Cardiac fibroblast (primary cell): ENCODE data around the gene TMEM208.
A peak's percentile ranks its signal among the peaks of the same experiment; 100 is the strongest.

Experiments used
- DNase-seq, 2 donors: peaks; one replicate each; pipeline versions ENCODE4 v3.0.0 to v3.0.0-alpha.2; 2010; ENCODE audit warnings: low read depth in 2 of 2
- H3K4me3 ChIP-seq, 2 donors: replicated peaks in 1 of 2; 1 replicate in 1 of 2; 2 replicates in 1 of 2; pipeline ENCODE4 v1.5.1; 2011; ENCODE audit warnings: low read depth in 2 of 2, low read length in 2 of 2, mild to moderate bottlenecking in 2 of 2, moderate library complexity in 1 of 2
- TF ChIP-seq, protein P1 (sequence below): IDR thresholded peaks from one replicate; pipeline ENCODE4 v1.5.1; 2011; ENCODE audit warnings: low read depth, mild to moderate bottlenecking, low read length, inconsistent platforms

TMEM208 gene

DNA sequence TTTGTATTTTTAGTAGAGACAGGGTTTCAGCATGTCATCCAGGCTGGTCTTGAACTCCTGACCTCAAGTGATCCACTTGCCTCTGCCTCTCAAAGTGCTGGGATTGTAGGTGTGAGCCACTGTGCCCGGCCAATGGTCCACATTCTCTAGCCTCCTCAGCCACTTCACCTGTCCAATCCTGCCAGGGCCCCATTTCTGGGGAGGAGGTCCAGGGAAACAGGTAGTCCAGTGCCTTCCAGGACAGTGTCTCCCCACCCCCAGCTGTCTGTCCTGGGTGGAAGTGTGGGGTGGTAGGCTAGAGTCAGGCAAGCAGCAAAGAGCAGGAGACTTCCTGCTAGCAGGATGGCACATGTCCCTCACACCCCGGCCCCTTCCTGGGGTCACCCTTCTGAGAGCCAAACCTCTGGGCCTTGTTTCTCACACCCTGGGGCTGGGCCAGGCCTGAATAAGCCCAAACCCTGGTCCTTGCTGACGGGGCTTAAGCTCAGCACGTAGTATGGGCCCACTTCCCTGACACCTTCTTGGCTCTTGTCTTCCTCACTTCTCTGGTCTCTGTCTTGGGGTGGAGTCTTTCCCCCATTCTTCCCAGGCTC, 15.3 kb downstream of the TMEM208 start:
- no peak overlapping the region for H3K4me3 ChIP-seq
- no peak for DNase-seq
- TF ChIP-seq, protein P1, sequence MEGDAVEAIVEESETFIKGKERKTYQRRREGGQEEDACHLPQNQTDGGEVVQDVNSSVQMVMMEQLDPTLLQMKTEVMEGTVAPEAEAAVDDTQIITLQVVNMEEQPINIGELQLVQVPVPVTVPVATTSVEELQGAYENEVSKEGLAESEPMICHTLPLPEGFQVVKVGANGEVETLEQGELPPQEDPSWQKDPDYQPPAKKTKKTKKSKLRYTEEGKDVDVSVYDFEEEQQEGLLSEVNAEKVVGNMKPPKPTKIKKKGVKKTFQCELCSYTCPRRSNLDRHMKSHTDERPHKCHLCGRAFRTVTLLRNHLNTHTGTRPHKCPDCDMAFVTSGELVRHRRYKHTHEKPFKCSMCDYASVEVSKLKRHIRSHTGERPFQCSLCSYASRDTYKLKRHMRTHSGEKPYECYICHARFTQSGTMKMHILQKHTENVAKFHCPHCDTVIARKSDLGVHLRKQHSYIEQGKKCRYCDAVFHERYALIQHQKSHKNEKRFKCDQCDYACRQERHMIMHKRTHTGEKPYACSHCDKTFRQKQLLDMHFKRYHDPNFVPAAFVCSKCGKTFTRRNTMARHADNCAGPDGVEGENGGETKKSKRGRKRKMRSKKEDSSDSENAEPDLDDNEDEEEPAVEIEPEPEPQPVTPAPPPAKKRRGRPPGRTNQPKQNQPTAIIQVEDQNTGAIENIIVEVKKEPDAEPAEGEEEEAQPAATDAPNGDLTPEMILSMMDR = no peak

DNA sequence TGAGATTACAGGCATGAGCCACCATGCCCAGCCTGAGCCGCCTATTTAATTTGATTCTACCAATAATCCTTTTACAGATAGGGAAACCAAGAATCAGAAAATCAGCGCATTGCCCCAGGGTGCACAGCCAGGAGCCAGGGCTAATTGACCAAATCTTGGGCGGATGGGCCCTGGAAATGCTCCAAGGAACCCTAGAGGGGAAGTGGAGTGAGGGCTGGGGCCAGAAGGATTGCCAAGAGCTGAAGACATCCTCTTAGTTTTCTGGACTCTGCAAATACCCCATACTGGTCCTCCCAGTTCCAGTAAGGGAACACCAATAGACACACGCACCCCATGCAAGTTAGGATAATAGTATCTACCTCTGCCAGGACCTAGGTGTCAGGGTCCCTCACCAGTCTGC, 16.6 kb downstream of the TMEM208 start:
- H3K4me3 ChIP-seq = no peak overlapping the region
- DNase-seq = no peak
- TF ChIP-seq, protein P1 = no peak

DNA sequence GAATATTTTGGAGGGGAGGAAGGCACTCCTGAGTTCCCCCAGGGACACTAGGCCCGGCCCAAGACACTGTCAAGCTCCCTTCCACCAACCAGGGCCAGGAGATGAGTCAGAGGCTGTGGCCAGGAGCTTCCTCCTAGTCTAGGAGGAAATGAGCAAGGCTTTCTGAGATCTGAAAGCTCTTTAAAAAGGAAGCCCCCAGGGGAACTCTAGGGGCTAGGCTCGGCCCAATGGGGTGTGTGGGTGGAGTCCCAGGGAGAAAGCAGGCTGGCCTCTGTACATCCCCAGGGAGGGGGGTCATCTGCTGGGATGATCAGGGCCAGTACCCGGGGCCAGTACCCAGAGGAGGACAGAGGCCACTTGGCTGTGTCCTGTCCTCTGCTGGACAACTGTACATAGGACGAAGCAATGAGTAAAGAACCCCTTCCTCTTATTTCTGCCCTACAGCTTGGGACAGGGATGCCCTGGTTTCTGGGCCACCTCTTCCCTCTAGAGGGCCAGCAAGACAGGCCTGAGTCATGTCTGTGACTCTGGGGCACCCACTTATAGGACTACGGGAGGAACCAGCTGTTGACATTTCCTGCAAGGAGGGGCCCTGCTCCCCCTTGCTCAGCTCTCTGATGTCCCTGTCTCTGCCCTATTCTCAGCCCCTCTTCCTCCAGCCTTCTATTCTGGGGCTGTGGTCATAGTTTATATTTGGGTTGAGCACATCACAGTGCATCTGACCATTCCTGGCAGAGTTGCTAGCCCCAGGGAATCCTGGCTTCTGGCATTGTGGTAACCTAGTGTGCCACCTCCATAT, 17.7 kb downstream of the TMEM208 start:
- TF ChIP-seq, protein P1 = peak; percentile 3
- peak; percentile 87 to 98 for DNase-seq
- peak overlapping the region in 1 of 2 donors; percentile 85 for H3K4me3 ChIP-seq

DNA sequence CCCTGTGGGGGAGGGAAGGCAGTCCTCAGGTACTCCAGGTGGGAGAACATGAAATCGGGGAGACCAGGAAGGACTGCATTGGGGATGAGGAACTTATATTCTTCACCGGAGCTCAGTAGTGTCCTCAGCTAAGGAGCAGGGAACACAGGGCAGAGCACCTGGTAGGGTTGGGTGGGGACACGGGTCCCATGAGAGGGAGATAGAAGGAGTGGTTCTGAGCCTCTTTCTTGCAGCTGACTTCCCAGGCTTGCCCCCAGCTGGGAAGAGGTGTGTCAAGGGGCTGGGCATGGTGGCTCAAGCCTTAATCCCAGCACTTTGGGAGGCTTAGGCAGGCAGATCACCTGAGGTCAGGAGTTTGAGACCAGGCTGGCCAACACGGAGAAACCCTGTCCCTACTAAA, 18.3 kb downstream of the TMEM208 start:
- H3K4me3 ChIP-seq = peak overlapping the region in 1 of 2 donors; percentile 85
- TF ChIP-seq, protein P1 = no peak
- no peak for DNase-seq

DNA sequence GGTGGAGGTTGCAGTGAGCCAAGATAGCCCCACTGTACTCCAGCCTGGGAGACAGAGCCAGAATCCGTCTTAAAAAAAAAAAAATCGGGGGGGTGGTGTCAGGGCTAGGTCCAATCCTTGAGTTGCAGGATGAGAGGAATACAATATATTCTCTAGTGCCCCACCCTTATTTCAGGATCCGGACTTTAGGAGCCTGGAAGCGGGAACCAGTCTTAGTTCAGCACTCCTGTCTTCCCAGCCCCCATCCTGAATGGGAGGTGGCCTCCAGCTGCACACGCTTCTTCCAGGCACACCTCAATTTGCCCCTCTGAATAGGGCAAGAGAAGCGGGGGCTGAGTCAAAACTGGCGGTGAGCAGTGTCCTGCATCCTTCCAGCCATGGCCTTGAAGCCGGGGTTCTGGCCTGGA, 18.7 kb downstream of the TMEM208 start:
- TF ChIP-seq, protein P1 = no peak
- H3K4me3 ChIP-seq = peak overlapping the region; percentile 81 to 85
- no peak for DNase-seq

DNA sequence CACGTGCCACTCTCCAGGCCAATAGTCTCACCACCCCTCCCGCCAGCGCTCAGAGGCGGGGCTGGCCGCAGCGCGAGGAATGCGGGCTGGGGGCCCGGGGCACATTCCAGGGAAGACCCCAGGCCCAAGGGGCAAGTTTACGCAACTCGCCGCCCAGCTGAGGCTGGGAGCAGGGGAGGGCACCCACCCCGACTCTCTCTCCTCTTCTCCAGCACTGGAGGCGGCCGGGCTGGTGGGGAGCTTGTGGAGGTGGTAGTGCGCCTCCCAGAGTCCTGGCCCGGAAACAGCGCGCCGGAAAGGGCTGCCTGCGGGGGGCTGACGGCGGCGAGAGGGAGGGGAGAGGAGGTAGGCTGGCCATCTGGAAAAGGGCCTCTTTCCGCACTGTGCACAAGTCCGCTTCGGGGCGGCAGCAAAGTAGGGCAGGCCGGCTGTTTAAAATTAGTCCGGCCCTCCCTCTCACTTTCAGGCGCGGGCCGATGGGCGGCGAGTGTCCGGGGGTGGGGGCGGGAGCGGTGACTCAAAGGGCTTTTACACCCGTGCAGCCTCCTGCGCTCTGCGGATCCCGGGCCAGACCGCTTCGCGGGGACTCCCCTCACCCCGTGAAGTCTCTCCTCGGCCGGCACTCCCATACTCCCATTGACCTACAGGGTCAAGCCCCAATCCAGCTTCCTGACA, 19.3 kb downstream of the TMEM208 start:
- TF ChIP-seq, protein P1 = peak; percentile 41
- DNase-seq = peak; percentile 85 to 91
- peak overlapping the region; percentile 81 to 85 for H3K4me3 ChIP-seq
